HepG2 (cell line): ENCODE measurements around the gene ABCC3. TPM values are rescaled to one million over a fixed set of nuclear protein-coding genes. Genes with fewer than 3 reads are reported as not detected.

Experiments
- ARNT ChIP-seq: fragments of 450-650 bp; IDR thresholded peaks from 2 replicates; pipeline ENCODE4 v1.6.1; 2017
- E2F1 ChIP-seq: sonication (generic); formaldehyde crosslinking; IDR thresholded peaks from 2 replicates; pipeline ENCODE4 v1.5.0; 2020; ENCODE audit warnings: missing genetic modification reagents
- HOXA5 ChIP-seq: sonication (generic); formaldehyde crosslinking; IDR thresholded peaks from 2 replicates; pipeline ENCODE4 v1.4.0; 2020; ENCODE audit warnings: missing genetic modification reagents
- IKZF1 ChIP-seq: fragments of 450-650 bp; IDR thresholded peaks from 2 replicates; pipeline ENCODE4 v1.7.1; 2016
- KLF11 ChIP-seq: IDR thresholded peaks from 2 replicates; pipeline ENCODE4 v1.6.1; 2016; ENCODE audit warnings: missing compliant biosample characterization
- KLF12 ChIP-seq: sonication (generic); formaldehyde crosslinking; IDR thresholded peaks from 2 replicates; pipeline ENCODE4 v1.4.0; 2020; ENCODE audit warnings: missing genetic modification reagents, borderline replicate concordance
- NFE2L2 ChIP-seq: fragments of 150-350 bp; IDR thresholded peaks from 2 replicates; pipeline ENCODE4 v1.6.1; 2014; ENCODE audit warnings: low read length
- NR2F2 ChIP-seq: IDR thresholded peaks from 2 replicates; pipeline ENCODE4 v1.6.1; 2012; ENCODE audit warnings: low read depth, inconsistent platforms, borderline replicate concordance
- RNF2 ChIP-seq: fragments of 450-650 bp; conservative IDR thresholded peaks from 2 replicates; pipeline ENCODE4 v1.6.1; 2016; ENCODE audit warnings: low read depth
- ZBTB40 ChIP-seq, 2 experiments: fragments of 450-650 bp in 1 of 2; sonication (generic) in 1 of 2; formaldehyde crosslinking in 1 of 2; IDR thresholded peaks; 2 replicates each; pipeline versions ENCODE4 v1.6.1 to v1.8.0; 2016 to 2022; ENCODE audit warnings: antibody characterized with exemption in 1 of 2, mild to moderate bottlenecking in 1 of 2, missing genetic modification reagents in 1 of 2
- ZMYM3 ChIP-seq: sonication (generic); formaldehyde crosslinking; IDR thresholded peaks from 2 replicates; pipeline ENCODE4 v1.5.1; 2020; ENCODE audit warnings: mild to moderate bottlenecking, missing genetic modification reagents
- ZNF205 ChIP-seq: IDR thresholded peaks from 2 replicates; pipeline ENCODE4 v1.6.1; 2018; ENCODE audit warnings: missing biosample characterization, missing genetic modification reagents
- ZNF350 ChIP-seq: sonication (generic); formaldehyde crosslinking; IDR thresholded peaks from 2 replicates; pipeline ENCODE4 v1.4.0; 2020; ENCODE audit warnings: mild to moderate bottlenecking, low read depth, missing genetic modification reagents, borderline replicate concordance
- ZNF468 ChIP-seq: sonication (generic); formaldehyde crosslinking; IDR thresholded peaks from 2 replicates; pipeline ENCODE4 v1.8.0; 2022; ENCODE audit warnings: mild to moderate bottlenecking, moderate library complexity, missing genetic modification reagents
- ZNF557 ChIP-seq: sonication (generic); formaldehyde crosslinking; IDR thresholded peaks from 2 replicates; pipeline ENCODE4 v1.4.0; 2020; ENCODE audit warnings: missing genetic modification reagents
- ZNF720 ChIP-seq: sonication (generic); formaldehyde crosslinking; IDR thresholded peaks from 2 replicates; pipeline ENCODE4 v1.4.0; 2020; ENCODE audit warnings: missing genetic modification reagents
- ZNF777 ChIP-seq: sonication (generic); formaldehyde crosslinking; IDR thresholded peaks from 2 replicates; pipeline ENCODE4 v1.4.0; 2020; ENCODE audit warnings: missing genetic modification reagents
- polyA plus RNA-seq, 8 experiments: library from polyadenylated mRNA; depleted of rRNA in 3 of 8; stranded (reverse) in 7 of 8; unstranded in 1 of 8; fragments of >200 nt; fragmentation: Illumina TruSeq in 4 of 8; extraction: Trizol in 4 of 8; gene quantifications; 2 replicates each; pipeline versions ENCODE4 v1.2.1 to v1.2.3, GENCODE V29; 2011 to 2016; ENCODE audit warnings: low read depth in 4 of 8, missing spikeins in 1 of 8, mixed read lengths in 1 of 8; ENCODE audit not compliant: insufficient read depth in 1 of 8
- total RNA-seq, 5 experiments: library from RNA; depleted of rRNA; stranded (reverse); fragments of >200 nt; fragmentation: Illumina TruSeq; extraction: Trizol; gene quantifications; 2 replicates each; pipeline ENCODE4 v1.2.3, GENCODE V29; 2016; ENCODE audit warnings: low read depth in 1 of 5

The ABCC3 gene
- total and polyA plus RNA-seq, 2 of the 13 experiments (the other 11 are each of a cell fraction or from before 2014, with no cell fraction given) = 25.2 to 50.7 TPM

- TF ChIP-seq ZNF777 (no peak; the same call in 1 of the 2 replicates), ZNF557 (no peak), NR2F2 (no peak), RNF2 (peak; percentile 93), ZNF205 (peak; percentile 95), NFE2L2 (no peak), ZNF720 (CRISPR knock-in tag) (no peak), ZBTB40 (IDR thresholded peaks at IDR 0.05) (no peak), ZBTB40 (CRISPR knock-in tag; IDR thresholded peaks at IDR 0.05) (peak; percentile 88), HOXA5 (no peak), KLF12 (CRISPR knock-in tag) (no peak), ARNT (no peak), ZNF350 (CRISPR knock-in tag) (peak; percentile 84; the same call in 1 of the 2 replicates), ZNF468 (CRISPR knock-in tag) (peak; percentile 53; the same call in 1 of the 2 replicates), ZMYM3 (CRISPR knock-in tag) (peak; percentile 69; the same call in 1 of the 2 replicates), IKZF1 (no peak), E2F1 (no peak), KLF11 (no peak)
Measured at GRCh38 chr17:50627782-50628601, 6.7 kb upstream of the ABCC3 start (continued).
